Esophagus muscularis mucosa (tissue), 4 donors: ENCODE measurements around the gene VIM.

Experiments
- CTCF ChIP-seq, 3 experiments: fragments of 200-600 bp in 2 of 3; fragments of 450-650 bp in 1 of 3; sonication (generic) in 2 of 3; IDR thresholded peaks; one replicate each; pipeline ENCODE4 v1.5.1; 2017 to 2019; ENCODE audit warnings: antibody characterized with exemption in 3 of 3, mild to moderate bottlenecking in 2 of 3, moderate library complexity in 1 of 3
- EP300 ChIP-seq: sonication (generic); formaldehyde crosslinking; IDR thresholded peaks from one replicate; pipeline ENCODE4 v1.6.1; 2017; ENCODE audit warnings: antibody characterized with exemption
- POLR2A ChIP-seq: fragments of 450-650 bp; IDR thresholded peaks from one replicate; pipeline ENCODE4 v1.6.1; 2017; ENCODE audit warnings: antibody characterized with exemption, moderate library complexity, mild to moderate bottlenecking, low read depth
- POLR2AphosphoS5 ChIP-seq, 2 donors: sonication (generic); formaldehyde crosslinking; IDR thresholded peaks; one replicate each; pipeline ENCODE4 v1.6.1; 2017; ENCODE audit warnings: antibody characterized with exemption in 2 of 2

DNA sequence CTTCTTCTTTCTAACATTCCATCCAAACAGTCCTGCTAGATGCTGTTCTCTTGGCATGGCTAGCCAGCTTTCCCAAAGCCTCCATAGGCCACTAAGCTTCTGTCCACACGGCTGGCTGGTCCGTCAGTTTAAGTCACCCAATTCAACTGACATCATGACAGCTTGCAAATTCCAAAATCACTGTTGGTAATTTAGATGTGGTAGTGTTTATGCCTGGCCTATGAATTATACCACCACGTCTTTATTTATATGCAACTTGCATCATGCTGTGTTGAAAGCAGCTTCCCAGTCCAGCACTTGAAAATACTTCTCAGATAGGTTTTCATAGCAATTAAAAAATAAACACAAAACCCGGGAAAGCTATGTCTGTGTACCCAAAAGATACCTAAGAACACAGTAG lies 2.2 kb upstream of the VIM start:
- TF ChIP-seq CTCF (IDR thresholded peaks at IDR 0.05) (no peak), EP300 (no peak), POLR2A (no peak), POLR2AphosphoS5 (IDR thresholded peaks at IDR 0.05) (no peak)
